OCI-LY3 (cell line): Measurements from ENCODE around the gene ZBTB32.

Source experiments
- H2AFZ ChIP-seq: fragments of 200-600, 300-600 bp; shearing (Covaris generic); 2 replicates; pipeline ENCODE4 v1.6.0; 2014; ENCODE audit warnings: antibody characterized with exemption, low read depth, low read length
- H3K27ac ChIP-seq: fragments of 200-600, 300-600 bp; sonication (generic); 2 replicates; pipeline ENCODE4 v1.5.1; 2014; ENCODE audit warnings: mild to moderate bottlenecking, low read length, moderate library complexity, mixed read lengths
- H3K27me3 ChIP-seq: fragments of 200-600, 300-600 bp; sonication (generic); 2 replicates; pipeline ENCODE4 v1.6.1; 2014; ENCODE audit warnings: low read depth, low read length, mixed read lengths
- H3K36me3 ChIP-seq: fragments of 200-600, 300-600 bp; sonication (generic); replicated peaks from 2 replicates; pipeline ENCODE3; 2014; ENCODE audit warnings: low read depth, low read length, mixed read lengths
- H3K4me1 ChIP-seq: fragments of 300-600, 200-600 bp; sonication (generic); 2 replicates; pipeline ENCODE4 v1.6.1; 2014; ENCODE audit warnings: low read length, mixed read lengths
- H3K4me2 ChIP-seq: fragments of 200-600, 300-600 bp; sonication (generic); 2 replicates; pipeline ENCODE4 v1.6.1; 2014; ENCODE audit warnings: low read length, mixed read lengths
- H3K4me3 ChIP-seq: fragments of 300-600, 200-600 bp; sonication (generic); 2 replicates; pipeline ENCODE4 v1.5.1; 2014; ENCODE audit warnings: antibody characterized with exemption, mild to moderate bottlenecking, low read length, moderate library complexity
- H3K79me2 ChIP-seq: fragments of 300-600, 200-600 bp; shearing (Covaris generic); 2 replicates; pipeline ENCODE4 v1.6.1; 2014; ENCODE audit warnings: mild to moderate bottlenecking, low read length, mixed read lengths
- H3K9ac ChIP-seq: fragments of 300-600, 200-600 bp; shearing (Covaris generic); 2 replicates; pipeline ENCODE4 v1.6.0; 2014; ENCODE audit warnings: mild to moderate bottlenecking, low read length, moderate library complexity
- H3K9me3 ChIP-seq: fragments of 200-600, 300-600 bp; shearing (Covaris generic); 2 replicates; pipeline ENCODE4 v1.6.1; 2014; ENCODE audit warnings: low read length, mixed read lengths; ENCODE audit not compliant: insufficient read depth
- H4K20me1 ChIP-seq: fragments of 200-600, 300-600 bp; sonication (generic); 2 replicates; pipeline ENCODE4 v1.6.1; 2016; ENCODE audit warnings: low read length, mixed read lengths; ENCODE audit not compliant: insufficient read depth
- CTCF ChIP-seq: fragments of 200-600, 300-600 bp; sonication (generic); IDR thresholded peaks from 2 replicates; pipeline ENCODE4 v1.5.1; 2014; ENCODE audit warnings: antibody characterized with exemption, low read length, low read depth
- EZH2phosphoT487 ChIP-seq: fragments of 200-600 bp; shearing (Covaris generic); IDR thresholded peaks from 2 replicates; pipeline ENCODE4 v1.6.1; 2018; ENCODE audit warnings: antibody characterized with exemption, mixed run types, low read depth

Gene ZBTB32

GRCh38 chr19:35757749-35758608, 53.6 kb downstream of the ZBTB32 start, which contains the start of gene PROSER3:
Gene PROSER3, plus strand, starts transcription at chr19:35758176. Its CDS starts 40 bp downstream, at chr19:35758216.
- Histone ChIP-seq H3K9me3 (no peaks in the 10 kb centered on the region), H2AFZ (peak within 1 kb of the TSS; percentile 70), H3K36me3 (peaks cover 17% of the 10 kb centered on the region), H3K27me3 (no peaks in the 10 kb centered on the region), H3K4me1 (peaks cover 13% of the 10 kb centered on the region), H3K9ac (peak within 1 kb of the TSS; percentile 88), H3K79me2 (peaks cover 18% of the 10 kb centered on the region), H3K4me2 (peak within 1 kb of the TSS; percentile 81), H3K27ac (peak within 1 kb of the TSS; percentile 72), H3K4me3 (peak within 1 kb of the TSS; percentile 79), H4K20me1 (peaks cover 3% of the 10 kb centered on the region)
- no peak for TF ChIP-seq EZH2phosphoT487
- no peak for TF ChIP-seq CTCF

- no peak overlapping the region for H3K27ac ChIP-seq
- no peak overlapping the region for H3K4me3 ChIP-seq
- no peaks in the 10 kb centered on the region for H3K9me3 ChIP-seq
- H3K4me1 ChIP-seq, result peaks cover 13% of the 10 kb centered on the region
- no peak for TF ChIP-seq CTCF
- TF ChIP-seq EZH2phosphoT487, result no peak
- no peaks in the 10 kb centered on the region for H3K27me3 ChIP-seq
- H3K79me2 ChIP-seq, result peaks cover 18% of the 10 kb centered on the region
- no peak overlapping the region for H2AFZ ChIP-seq
- no peak overlapping the region for H3K9ac ChIP-seq
- peaks cover 3% of the 10 kb centered on the region for H4K20me1 ChIP-seq
- H3K36me3 ChIP-seq, result peaks cover 19% of the 10 kb centered on the region
- H3K4me2 ChIP-seq, result no peak overlapping the region
Measured at GRCh38 chr19:35759697-35760096, 55.3 kb downstream of the ZBTB32 start.

- Histone ChIP-seq H3K27ac (no peak overlapping the region), H3K79me2 (peaks cover 18% of the 10 kb centered on the region), H3K4me2 (no peak overlapping the region), H3K27me3 (no peaks in the 10 kb centered on the region), H3K9ac (no peak overlapping the region), H3K9me3 (no peaks in the 10 kb centered on the region), H3K4me3 (no peak overlapping the region), H3K4me1 (peaks cover 13% of the 10 kb centered on the region), H3K36me3 (peaks cover 24% of the 10 kb centered on the region), H2AFZ (no peak overlapping the region), H4K20me1 (peaks cover 3% of the 10 kb centered on the region)
- TF ChIP-seq EZH2phosphoT487 (no peak), CTCF (no peak)
Measured at GRCh38 chr19:35760711-35761349, 56.5 kb downstream of the ZBTB32 start.
